GM18868 (cell line): ENCODE results near the gene EREG.
"Not testable (repeated sequence)": the region's sequence is repeated elsewhere in the genome, so short reads cannot be mapped to it uniquely, and the experiment has no call there.

Source experiments
- ATAC-seq: cut with Tn5 transposase; IDR thresholded peaks from one replicate; pipeline ENCODE4 v1.9.1; 2021; ENCODE audit warnings: mild to moderate bottlenecking, moderate library complexity; ENCODE audit not compliant: unreplicated experiment

Gene EREG

DNA sequence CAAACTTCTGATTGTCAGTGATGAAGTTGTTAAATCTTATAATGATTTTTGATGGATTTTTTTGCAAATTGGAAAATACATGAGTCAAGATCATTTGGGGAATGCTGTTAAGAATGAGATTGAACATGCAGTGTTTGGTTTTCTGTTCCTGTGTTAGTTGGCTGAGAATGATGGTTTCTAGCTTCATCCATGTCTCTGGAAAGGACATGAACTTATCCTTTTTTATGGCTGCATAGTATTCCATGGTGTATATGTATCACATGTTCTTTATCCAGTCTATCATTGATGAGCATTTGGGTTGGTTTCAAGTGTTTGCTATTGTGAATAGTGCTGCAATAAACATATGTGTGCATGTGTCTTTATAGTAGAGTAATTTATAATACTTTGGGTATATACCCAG, 24.5 kb upstream of the EREG start:
- ATAC-seq = not testable (repeated sequence)

DNA sequence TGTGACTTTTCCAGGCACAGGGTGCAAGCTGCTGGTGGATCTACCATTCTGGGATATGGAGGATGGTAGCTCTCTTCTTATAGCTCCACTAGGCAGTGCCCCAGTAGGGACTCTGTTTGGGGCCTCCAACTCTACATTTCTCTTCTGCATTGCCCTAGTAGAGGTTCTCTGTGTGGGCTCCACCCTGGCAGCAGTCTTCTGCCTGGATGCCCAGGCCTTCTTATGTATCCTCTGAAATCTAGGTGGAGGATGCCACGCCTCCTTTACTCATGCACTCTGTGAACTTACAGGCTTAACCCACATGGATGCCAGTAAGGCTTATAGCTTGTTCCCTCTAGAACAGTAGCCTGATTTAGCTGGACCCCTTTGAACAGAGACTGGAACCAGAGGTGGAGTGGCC, 20.9 kb upstream of the EREG start:
- ATAC-seq = no peak

DNA sequence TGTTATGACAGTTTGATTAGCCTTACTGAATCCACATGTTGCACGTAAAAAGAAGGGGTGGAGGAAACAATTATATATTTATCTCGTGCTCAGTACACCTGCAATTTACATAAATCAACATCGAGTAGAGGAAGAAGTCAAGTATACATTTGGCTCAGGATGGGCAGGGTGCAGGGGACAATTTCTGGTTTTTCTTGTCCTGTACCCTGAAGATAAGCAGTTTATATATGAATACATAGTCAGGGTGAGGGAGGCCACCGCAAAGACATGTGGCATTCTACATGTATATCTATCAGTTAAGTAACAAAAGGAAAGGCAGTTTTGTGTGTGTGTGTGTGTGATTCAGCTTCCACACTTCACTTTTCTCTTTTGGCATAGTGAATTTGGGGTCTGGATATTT, 11.1 kb upstream of the EREG start:
- no peak for ATAC-seq

DNA sequence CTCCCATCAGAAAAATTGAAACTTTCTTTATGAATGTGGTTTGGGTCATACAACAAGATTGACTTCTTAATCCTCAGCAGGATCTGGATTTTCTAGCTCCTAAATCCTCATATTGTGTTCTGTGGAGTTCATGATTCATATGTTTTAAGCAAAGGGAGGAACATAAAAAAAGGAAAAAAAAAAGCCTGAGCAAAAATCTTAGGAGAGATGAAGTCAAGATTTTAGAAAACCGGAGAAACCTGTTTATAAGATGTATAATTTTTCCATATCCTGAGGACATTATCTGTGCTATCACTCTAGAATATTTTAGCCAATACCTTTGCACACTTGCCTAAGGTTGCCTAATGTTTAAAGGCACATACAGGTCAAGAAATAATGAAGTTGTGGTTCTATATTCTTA, 7.0 kb upstream of the EREG start:
- ATAC-seq = no peak

DNA sequence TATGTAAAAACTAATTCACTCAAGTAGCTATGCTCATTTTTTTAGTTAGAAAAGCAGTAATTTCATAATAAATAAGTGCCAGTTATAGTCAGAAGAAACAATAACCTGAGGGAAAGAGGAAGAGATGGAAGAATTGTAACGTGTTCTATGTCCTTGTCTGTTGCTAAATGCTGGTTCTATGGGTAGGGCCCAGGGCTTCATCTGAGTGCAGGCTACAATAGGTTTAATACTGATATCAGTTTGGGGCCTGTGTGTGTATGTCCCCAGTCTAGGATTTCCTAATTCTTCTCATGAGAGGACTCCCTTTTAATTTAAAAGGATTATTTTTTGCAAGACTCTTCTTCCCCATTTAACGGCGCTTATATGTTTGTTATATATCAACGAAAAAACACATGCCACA, 3.3 kb upstream of the EREG start:
- no peak for ATAC-seq

DNA sequence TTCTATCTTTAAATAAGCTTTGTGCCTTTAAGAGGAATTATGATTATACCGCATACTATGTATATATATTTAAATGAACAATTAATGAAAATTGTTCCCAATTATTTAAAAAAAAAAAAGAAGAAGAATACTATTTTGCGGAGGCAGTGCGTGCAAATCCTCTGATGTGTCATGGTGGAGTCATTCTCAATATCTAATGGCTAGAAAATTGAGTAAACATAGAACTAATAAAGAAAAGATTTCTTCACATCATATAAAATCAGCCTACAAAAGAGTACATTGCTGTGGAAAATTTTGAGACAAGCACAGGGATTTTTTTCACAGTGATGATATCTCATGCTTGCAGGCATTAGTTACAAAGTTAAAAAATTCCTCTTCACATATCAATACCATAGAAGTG, 2.6 kb upstream of the EREG start:
- no peak for ATAC-seq

DNA sequence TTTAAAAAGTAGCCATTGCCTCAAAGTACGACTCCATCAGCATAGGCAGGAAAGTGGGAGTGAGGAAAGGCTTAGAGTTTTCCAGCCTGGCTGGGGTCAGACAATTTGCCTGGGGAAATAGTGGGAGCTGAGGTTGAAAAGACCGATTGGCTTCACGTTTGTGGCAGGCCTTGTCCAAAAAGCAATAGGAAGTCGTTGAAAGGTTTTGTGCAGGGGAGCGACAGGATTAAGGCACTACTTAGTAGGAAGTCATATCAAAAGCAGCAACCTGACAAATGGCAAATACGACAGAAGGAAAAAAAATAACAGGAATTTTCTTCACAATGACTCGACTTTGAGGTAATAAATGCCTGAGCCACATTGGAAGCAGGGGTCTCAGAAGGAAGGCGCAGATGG, 691 bp upstream of the EREG start:
- ATAC-seq = peak; percentile 27

DNA sequence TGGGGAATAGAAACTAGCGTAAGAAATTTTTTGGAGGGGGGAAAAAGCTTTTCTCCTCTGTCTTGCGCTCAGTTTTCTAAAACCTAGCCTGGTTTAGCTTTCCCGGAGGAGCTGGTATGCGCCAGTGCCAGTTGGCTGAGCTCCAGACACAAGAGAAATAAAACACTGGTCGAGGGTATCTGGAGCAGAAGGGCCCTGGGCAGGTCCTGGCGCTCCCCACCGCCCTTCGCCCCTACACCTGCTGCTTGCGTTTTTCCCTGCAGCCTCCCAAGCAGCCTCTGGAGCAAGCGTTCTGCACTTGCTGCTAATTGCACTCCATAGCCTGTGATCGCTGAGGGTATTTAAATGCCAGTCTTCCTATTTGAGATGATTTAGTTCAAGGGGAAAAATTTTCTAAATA, 816 bp downstream of the EREG start:
- no peak for ATAC-seq

DNA sequence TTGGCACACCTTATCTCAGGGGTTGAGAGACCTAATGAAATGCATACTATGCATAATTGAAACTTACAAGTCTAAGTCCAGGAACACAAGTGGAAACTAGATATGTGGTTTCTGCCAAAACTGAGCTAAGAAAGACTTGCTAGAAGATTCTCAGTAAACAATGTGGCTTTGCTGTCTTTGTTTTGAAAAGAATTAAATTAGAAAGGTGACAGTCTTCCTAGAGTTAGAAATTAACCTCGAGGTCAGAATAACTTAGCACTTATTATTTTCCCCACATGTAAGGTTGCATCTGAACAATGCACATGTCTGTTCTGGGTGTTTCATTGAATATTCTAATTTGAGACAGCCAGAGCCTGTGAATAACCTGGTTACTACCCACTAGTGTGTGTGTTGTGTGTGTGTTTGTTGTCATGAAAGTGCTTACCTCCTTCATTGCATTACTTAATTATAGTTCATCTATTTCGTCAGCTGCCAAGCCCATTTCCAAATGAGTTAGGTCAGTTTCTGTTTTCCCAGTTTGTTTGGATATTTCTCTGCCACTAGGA, 1.5 kb downstream of the EREG start:
- ATAC-seq = no peak

DNA sequence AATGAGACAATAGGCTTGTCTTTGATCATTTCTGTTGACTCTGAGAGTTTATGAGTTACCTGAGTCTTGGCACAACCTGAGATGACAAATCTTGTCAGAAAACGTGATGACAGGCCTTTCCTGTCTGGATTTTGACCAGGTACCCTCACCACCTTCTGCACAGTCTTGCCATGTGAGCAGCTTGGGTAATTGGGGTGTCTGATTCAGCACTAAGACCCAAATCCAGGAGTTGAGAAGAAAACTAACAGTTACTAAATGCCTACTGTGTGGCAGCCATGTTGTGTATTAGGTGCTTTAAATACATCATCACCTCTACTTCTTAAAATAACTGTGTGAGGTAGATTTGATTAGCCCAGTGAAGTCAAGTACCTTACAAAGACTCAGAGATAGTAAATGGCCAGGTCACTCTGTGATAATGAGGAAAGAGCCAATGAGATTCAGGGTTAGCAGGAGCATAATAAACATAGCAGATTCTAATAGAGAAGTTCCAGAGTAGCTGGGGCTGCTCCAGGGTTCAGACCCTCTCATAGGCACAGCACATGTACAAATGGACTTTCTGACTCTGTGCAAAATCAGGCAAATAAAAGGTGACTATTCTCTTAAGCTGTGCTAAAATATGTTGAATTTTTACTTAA, 2.8 kb downstream of the EREG start:
- ATAC-seq = no peak

DNA sequence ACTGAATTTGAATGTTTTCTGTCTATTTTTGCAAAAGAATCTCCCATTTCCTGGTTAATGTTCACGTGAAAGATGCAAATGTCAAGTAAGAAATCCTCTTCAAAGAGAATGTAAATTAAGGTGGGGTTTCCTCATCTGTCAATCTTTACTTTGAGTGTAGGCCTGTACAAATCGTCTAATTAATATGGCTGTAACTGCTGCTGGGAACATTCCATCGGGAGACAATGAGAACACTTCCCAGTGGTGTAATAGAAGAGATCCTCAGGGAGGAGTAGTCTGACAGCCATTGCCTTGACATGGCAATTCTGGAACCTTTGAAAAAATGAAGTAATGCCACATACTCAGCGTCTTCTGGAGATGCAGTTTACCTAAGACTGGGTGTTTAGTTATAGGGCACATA, 3.7 kb downstream of the EREG start:
- no peak for ATAC-seq

DNA sequence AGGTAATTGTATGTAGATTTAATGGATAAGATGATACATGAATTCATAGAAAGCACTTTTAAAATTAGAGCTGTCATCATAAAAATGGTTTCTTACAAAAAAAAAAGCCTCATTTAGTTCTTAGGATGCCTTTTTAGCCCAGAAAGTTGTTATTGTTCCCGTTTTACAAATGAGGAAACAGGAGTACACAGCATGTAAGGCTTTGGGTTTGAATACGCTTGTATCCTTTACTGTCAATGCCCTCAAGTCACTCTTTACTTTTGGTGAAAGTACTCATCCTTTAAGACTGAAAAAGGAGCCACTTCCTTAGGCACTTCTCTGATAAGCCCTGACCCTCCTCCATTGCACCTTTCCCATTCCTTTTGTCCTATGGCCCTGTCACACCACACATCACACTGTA, 4.9 kb downstream of the EREG start:
- ATAC-seq = no peak

DNA sequence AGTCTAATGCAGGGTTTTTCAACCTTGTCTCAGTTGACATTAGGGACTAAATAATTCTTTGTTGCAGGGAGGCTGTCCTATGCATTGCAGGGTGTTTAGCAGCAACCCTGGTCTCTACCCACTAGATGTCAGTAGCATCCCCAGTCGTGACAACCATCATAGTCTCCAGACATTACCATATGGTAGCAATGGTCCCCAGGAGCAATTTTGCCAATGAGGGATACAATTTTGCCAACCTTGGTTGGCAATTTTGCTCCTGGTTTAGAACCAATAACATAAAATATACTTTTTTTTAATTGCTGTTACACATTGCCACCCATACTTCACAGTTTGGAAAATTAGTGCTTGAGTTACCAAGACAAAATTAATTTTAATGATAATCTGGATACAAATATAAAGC, 6.0 kb downstream of the EREG start:
- peak; percentile 97 for ATAC-seq

DNA sequence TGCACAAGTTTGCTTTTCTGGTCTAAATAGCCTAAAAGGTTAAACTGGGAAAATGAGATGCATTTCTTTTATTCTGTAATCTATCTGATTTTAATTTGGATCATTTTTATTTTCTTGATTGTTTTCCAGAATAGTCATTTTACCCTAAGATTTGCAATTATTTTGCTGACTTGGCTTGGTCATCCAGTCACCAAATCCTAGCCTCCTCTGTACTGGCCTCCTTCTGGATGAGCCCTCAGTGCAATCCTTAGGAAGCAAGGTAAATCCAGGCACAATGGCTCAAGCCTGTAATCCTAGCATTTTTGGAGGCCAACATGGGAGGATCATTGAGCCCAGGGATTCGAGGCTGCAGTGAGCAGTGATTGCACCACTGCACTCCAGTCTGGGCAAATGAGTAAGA, 9.2 kb downstream of the EREG start:
- no peak for ATAC-seq

DNA sequence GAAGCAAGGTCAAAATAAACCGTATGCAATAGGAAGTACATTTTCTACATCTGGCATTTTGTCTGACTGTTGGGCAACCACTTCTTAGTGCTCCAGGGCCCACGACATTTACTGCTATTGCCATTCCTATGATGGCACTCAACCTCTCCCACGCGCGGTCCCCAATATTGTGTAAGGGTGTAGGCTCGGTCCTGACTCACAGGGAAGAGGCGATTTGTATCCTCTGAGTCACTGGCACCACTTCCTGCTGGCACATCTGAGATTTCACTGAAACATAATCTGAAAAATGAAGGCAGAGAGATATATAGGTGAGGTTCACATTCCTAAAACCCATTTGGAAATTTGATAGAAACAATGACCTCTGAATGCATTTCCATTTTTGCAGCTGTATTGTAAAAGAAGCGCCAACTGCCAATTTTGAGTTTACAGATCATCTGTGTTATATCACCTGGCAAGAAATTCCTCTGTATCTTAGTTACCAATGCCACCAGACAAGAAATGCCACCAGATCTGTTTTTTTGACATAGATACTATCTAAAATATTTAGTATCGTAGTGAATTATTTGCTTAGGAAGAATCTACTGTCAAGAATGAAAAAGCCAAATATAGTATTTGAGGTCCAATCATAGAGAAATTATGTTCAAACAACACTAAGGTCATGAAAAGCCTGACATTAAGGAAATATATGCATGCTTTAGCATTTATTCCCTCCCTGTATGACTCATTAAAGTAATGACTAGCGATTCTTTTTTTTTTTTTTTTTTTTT, 9.8 kb downstream of the EREG start:
- no peak for ATAC-seq

DNA sequence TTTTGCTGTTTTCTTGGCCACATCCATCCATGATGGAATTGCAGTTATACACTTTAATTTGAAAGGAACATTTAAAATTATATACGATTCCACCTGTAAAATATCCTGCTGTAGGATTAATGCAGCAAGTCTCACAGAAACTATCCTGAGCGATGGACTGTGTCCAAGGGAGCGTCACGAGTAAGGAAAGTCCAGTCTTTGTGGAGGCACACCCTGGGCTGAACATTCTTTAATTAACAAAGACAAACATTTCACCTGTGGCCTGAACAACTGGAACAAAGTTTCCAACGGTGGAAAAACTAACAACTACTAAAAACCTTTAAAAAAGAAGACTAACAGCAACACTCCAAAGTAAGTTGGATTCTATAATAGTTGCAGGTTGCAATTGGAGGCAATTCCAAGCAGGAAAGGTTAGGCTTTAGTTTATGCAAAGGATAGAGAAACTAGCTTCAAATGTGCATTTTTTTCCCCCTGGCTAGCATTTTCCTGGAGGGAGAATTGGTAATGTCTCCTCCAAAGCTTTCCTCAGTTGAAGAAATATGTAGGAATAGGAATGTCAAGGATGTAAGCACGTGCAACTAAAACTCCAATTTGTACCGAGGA, 11.0 kb downstream of the EREG start:
- no peak for ATAC-seq

DNA sequence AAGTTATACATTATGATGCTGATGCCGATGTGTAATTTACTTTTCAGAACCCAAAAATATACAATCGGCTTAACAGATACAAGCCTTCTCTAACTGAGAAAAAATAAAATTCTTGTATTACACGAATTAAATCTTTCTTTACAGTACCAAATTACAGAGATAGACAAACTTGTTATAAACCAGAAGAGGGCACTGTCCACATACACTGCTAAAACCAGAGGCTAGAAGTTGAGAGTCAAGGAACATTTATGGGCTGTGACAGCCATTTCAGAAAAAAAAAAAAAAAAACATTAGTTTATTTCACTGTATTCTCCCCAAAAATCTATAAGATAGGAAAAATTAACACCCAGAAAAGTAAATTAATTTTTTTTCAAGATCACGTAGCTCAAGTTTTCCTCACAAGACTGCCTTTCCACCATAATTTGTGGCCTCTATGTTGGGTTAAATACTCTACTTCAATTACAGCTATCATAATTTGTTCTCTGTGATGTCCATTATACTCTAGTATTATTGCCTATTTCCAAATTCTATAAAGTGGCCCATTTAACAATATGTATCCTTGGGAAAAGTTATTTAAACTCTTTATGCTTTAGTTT, 12.0 kb downstream of the EREG start:
- ATAC-seq = peak; percentile 65

DNA sequence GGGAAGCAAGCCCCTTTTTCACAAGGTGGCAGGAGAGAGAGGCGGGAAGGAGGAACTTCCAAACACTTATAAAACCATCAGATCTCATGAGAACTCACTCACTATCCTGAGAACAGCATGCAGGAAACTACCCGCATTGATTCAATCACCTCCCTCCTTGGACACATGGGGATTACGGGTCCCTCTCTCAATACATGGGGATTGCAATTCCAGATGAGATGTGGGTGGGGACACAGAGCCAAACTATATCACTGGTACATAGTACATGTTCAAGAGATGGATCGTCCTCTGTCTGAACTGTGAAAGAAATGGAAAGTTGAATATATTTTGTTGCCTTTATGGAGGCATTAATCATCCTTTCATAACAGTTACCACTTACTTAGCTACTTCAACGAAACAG, 12.8 kb downstream of the EREG start:
- no peak for ATAC-seq

DNA sequence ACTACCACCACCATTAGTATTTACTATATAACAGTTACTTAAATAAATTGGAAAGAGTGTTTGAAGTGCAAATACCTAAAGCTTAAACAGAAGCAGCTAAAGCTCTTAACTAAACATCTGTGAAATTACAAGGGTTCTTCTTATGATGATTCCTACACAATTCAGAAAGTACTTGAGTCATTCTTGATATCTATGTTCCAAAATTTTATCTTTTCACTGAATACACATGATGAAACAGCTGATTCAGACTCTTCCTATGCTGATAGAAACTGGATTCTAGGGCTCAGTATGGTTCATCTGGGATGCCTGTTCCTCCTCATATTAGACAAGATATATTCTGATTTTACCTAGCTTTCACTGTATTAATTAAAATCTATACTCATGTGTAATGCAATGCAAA, 13.6 kb downstream of the EREG start:
- no peak for ATAC-seq

DNA sequence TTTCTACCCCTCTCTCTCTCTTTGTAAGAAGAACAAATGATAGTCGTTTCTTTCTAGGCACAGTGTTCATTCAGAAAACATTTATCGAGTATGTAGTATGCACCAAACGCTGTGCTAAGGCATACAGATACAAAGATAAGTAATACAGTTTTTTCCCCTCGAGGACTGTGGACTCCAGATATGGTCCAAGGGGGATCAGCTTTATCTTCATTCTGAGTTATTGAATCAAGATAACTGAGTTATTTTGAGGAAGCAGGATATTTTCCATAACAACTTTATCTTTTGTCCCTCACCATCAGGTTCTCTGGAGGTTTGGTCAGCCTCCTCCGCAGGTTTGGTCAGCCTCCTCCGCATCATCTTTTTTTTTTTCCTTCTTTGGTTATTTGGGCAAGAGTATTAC, 15.0 kb downstream of the EREG start:
- ATAC-seq = no peak

DNA sequence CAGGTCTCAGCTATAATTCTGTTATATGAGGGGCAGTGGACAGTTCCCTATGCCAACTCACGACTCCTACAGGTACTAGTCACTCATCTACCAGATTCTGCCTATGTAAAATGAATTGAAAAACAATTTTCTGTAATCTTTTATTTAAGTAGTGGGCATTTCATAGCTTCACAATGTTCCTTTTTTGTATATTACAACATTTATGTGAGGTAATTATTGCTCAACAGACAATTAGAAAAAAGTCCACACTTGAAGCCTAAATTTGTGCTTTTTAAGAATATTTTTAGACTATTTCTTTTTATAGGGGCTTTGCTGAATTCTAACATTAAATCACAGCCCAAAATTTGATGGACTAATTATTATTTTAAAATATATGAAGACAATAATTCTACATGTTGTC, 20.4 kb downstream of the EREG start:
- no peak for ATAC-seq

DNA sequence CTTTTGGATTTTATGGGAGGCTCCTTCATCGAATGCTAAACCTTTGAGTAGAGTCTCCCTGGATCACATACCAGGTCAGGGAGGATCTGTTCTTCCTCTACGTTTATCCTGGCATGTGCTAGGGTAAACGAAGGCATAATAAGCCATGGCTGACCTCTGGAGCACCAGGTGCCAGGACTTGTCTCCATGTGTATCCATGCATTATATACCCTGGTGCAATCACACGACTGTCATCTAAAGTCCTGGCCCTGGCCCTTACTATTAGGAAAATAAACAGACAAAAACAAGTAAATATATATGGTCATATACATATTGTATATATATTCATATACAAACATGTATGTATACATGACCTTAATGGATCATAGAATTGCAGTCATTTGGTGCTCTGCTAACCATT, 21.2 kb downstream of the EREG start:
- no peak for ATAC-seq
